ENCODE results near the gene DUSP15. TPM values are rescaled to one million over a fixed set of nuclear protein-coding genes. Genes with fewer than 3 reads are reported as not detected.
"Not testable (repeated sequence)": the region's sequence is repeated elsewhere in the genome, so short reads cannot be mapped to it uniquely, and the experiment has no call there.

The DUSP15 gene
- total RNA-seq, 1 experiment from 2014 or later: not detected

DNA sequence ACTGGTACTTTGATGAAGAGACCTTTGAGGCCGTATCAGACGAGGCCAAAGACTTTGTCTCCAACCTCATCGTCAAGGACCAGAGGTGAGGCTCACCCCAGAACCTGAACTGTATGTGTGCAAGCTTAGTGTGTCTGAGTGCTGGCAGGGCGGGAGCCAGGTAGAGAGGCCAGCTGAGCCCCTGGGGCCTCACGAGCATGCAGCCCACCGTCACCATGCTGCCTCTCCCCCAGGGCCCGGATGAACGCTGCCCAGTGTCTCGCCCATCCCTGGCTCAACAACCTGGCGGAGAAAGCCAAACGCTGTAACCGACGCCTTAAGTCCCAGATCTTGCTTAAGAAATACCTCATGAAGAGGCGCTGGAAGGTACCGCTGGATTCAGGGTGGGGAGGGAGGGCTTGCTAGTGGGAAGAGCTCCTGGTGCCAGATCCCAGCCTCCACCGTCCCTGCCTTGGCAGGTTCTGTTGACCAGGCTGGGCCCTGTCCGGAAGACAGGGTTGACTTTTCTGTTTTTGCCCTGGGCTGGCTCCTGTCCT, 38.5 kb downstream of the DUSP15 start:
- no peaks in the 10 kb centered on the region for H3K9me3 Mint-ChIP-seq (ENCODE audit: low read depth, unreplicated experiment)
- no peak overlapping the region for H3K27ac Mint-ChIP-seq (ENCODE audit: unreplicated experiment)
- TF ChIP-seq, protein P1, sequence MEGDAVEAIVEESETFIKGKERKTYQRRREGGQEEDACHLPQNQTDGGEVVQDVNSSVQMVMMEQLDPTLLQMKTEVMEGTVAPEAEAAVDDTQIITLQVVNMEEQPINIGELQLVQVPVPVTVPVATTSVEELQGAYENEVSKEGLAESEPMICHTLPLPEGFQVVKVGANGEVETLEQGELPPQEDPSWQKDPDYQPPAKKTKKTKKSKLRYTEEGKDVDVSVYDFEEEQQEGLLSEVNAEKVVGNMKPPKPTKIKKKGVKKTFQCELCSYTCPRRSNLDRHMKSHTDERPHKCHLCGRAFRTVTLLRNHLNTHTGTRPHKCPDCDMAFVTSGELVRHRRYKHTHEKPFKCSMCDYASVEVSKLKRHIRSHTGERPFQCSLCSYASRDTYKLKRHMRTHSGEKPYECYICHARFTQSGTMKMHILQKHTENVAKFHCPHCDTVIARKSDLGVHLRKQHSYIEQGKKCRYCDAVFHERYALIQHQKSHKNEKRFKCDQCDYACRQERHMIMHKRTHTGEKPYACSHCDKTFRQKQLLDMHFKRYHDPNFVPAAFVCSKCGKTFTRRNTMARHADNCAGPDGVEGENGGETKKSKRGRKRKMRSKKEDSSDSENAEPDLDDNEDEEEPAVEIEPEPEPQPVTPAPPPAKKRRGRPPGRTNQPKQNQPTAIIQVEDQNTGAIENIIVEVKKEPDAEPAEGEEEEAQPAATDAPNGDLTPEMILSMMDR (IDR thresholded peaks at IDR 0.05; ENCODE audit: unreplicated experiment): no peak
- CTCF ChIA-PET: interaction anchor here (0.8 kb wide), 1 partner anchor 112 kb away, joined by 5 read pairs; no protein-coding TSS in a partner anchor
- BruUV-seq (replicated peaks): no TSS peak
- H3K4me1 Mint-ChIP-seq (ENCODE audit: low read depth, unreplicated experiment): peaks cover 17% of the 10 kb centered on the region
- no peaks in the 10 kb centered on the region for H3K27me3 Mint-ChIP-seq (ENCODE audit: unreplicated experiment)
- no peak overlapping the region for H3K4me3 Mint-ChIP-seq (ENCODE audit: low read depth, unreplicated experiment)
- no peak for DNase-seq
- intact Hi-C loops (cut with micrococcal nuclease; ENCODE audit: unreplicated experiment): no loop called here
- peaks cover 15% of the 10 kb centered on the region for H3K36me3 Mint-ChIP-seq (ENCODE audit: insufficient read depth, unreplicated experiment)

DNA sequence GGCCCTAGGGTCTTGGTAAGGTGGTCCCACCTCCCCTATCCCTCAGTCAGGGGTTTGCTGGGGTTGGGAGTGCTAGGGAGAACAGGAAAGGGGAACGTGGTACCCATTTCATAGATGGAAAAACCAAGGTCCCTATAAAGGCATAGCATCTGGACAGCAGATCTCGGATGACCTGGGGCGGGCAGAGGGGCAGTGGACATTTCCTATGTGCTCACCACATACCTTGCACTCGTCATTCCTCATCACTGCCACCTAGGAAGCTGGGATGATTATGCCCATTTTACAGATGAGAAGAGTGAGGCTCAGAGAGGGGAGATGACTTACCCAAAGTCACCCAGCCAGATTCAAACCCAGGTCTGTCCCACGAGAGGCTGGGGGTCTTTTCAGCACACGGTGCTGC, 39.1 kb downstream of the DUSP15 start:
- no peak overlapping the region for H3K27ac Mint-ChIP-seq (ENCODE audit: unreplicated experiment)
- DNase-seq: no peak

DNA sequence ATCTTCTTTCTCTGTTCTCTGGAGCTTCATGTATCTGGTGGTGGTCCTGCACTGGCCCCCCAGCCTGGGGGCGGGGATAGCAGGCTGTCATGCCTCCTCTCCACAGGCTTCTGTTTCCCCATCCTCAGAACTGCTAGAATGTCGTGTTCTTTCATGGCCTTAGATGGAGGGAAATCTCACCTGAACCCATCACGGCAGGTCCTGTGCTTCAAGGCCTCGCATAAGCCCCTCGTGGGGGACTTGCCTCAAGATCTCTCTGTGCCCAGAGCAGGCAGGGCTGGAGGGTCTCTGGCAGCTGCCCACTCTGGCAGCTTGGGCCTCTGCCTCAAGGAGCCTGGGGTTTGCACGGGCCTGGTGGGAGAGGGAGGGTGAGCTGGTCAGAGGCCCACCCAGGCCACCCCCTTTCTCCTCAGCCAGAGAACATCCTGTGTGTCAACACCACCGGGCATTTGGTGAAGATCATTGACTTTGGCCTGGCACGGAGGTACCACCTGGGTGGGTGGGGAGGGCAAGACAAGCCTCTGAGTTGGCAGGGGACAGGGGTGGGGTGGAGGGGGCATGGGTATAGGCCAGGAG, 39.8 kb downstream of the DUSP15 start:
- H3K27ac Mint-ChIP-seq (ENCODE audit: unreplicated experiment): no peak overlapping the region
- peaks cover 5% of the 10 kb centered on the region for H3K4me1 Mint-ChIP-seq (ENCODE audit: low read depth, unreplicated experiment)
- intact Hi-C loops (cut with micrococcal nuclease; ENCODE audit: unreplicated experiment): no loop called here

More for the DNA sequence above, 39.1 kb downstream of the DUSP15 start:
- Mint-ChIP-seq H3K4me1 (ENCODE audit: low read depth, unreplicated experiment) (peaks cover 12% of the 10 kb centered on the region), H3K27me3 (ENCODE audit: unreplicated experiment) (no peaks in the 10 kb centered on the region), H3K36me3 (ENCODE audit: insufficient read depth, unreplicated experiment) (peaks cover 12% of the 10 kb centered on the region), H3K4me3 (ENCODE audit: low read depth, unreplicated experiment) (no peak overlapping the region), H3K9me3 (ENCODE audit: low read depth, unreplicated experiment) (no peaks in the 10 kb centered on the region)
- CTCF ChIA-PET: interaction anchor here (0.6 kb wide), 1 partner anchor 60 kb away, joined by 3 read pairs; no protein-coding TSS in a partner anchor
- intact Hi-C loops (cut with micrococcal nuclease; ENCODE audit: unreplicated experiment): no loop called here
- no TSS peak for BruUV-seq (replicated peaks)
- TF ChIP-seq, protein P1 (IDR thresholded peaks at IDR 0.05; ENCODE audit: unreplicated experiment): no peak

DNA sequence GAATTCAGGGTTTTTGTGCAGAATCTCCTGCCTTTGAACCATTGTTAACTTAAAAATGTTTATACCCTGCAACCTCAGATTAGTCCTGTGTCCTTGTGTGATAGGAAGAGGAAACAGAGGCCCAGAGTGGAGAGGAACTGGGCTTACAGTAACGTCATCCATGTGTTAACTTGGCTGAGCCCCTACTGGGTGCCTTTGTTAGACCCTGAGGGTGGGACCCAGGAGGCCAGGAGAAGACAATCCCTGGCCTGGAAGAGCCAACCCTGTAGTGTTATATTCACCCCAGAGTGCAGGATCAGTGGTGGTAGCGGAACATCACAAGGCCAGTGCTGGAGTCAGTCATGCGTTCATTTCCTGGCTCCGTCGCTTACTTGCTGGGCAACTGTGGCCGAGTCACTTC, 40.6 kb downstream of the DUSP15 start:
- Mint-ChIP-seq H3K27ac (ENCODE audit: unreplicated experiment) (no peak overlapping the region), H3K36me3 (ENCODE audit: insufficient read depth, unreplicated experiment) (peaks cover 8% of the 10 kb centered on the region), H3K4me3 (ENCODE audit: low read depth, unreplicated experiment) (no peak overlapping the region), H3K9me3 (ENCODE audit: low read depth, unreplicated experiment) (no peaks in the 10 kb centered on the region), H3K4me1 (ENCODE audit: low read depth, unreplicated experiment) (no peaks in the 10 kb centered on the region), H3K27me3 (ENCODE audit: unreplicated experiment) (no peaks in the 10 kb centered on the region)
- no peak for DNase-seq
- intact Hi-C loops (cut with micrococcal nuclease; ENCODE audit: unreplicated experiment): no loop called here
- no TSS peak for BruUV-seq (replicated peaks)
- CTCF ChIA-PET: interaction anchor here (0.6 to 0.7 kb wide), 2 partner anchors 23 to 50 kb away, joined by 3 read pairs; no protein-coding TSS in a partner anchor
- TF ChIP-seq, protein P1 (IDR thresholded peaks at IDR 0.05; ENCODE audit: unreplicated experiment): no peak

More for the DNA sequence above, 39.8 kb downstream of the DUSP15 start:
- DNase-seq: no peak
- Mint-ChIP-seq H3K27me3 (ENCODE audit: unreplicated experiment) (no peaks in the 10 kb centered on the region), H3K36me3 (ENCODE audit: insufficient read depth, unreplicated experiment) (peaks cover 8% of the 10 kb centered on the region), H3K9me3 (ENCODE audit: low read depth, unreplicated experiment) (no peaks in the 10 kb centered on the region), H3K4me3 (ENCODE audit: low read depth, unreplicated experiment) (no peak overlapping the region)
- CTCF ChIA-PET: interaction anchor here (0.6 to 0.7 kb wide), 3 partner anchors 23 to 59 kb away, joined by 3 read pairs; no protein-coding TSS in a partner anchor
- BruUV-seq (replicated peaks): no TSS peak
- TF ChIP-seq, protein P1 (IDR thresholded peaks at IDR 0.05; ENCODE audit: unreplicated experiment): no peak

DNA sequence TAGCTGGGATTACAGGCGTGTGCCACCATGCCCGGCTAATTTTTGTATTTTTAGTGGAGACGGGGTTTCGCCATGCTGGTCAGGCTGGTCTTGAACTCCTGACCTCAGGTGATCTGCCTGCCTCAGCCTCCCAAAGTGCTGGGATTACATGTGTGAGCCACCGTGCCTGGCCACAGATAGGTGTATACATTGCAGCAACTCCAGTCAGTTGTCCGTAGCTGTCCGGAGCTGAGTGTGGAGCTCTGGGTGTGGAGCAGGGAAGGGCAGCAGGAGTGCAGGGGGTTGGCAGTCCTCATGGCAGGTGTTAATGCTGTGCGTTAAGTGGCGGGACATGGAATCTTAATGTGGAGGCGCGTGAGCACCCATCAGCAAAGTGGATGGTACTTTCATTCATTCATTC, 42.3 kb downstream of the DUSP15 start:
- H3K27me3 Mint-ChIP-seq (ENCODE audit: unreplicated experiment); H3K9me3 Mint-ChIP-seq (ENCODE audit: low read depth, unreplicated experiment); H3K4me3 Mint-ChIP-seq (ENCODE audit: low read depth, unreplicated experiment); CTCF ChIA-PET; H3K4me1 Mint-ChIP-seq (ENCODE audit: low read depth, unreplicated experiment); DNase-seq; BruUV-seq (replicated peaks); H3K27ac Mint-ChIP-seq (ENCODE audit: unreplicated experiment); H3K36me3 Mint-ChIP-seq (ENCODE audit: insufficient read depth, unreplicated experiment); intact Hi-C loops (cut with micrococcal nuclease; ENCODE audit: unreplicated experiment): not testable (repeated sequence)
